Neural crest cell (in vitro differentiated cells): ENCODE data around the gene CYP26C1. TPM values are rescaled to one million over a fixed set of nuclear protein-coding genes. Genes with fewer than 3 reads are reported as not detected.

ENCODE experiments used
- DNase-seq: peaks from one replicate; pipeline ENCODE4 v3.0.0; 2021; ENCODE audit warnings: low read depth, mixed read lengths, low spot score
- H3K27ac Mint-ChIP-seq: one replicate; pipeline ENCODE4 v1.8.0; 2021; ENCODE audit warnings: mild to moderate bottlenecking, mixed read lengths; ENCODE audit not compliant: unreplicated experiment
- H3K27me3 Mint-ChIP-seq: 2 replicates; pipeline ENCODE4 v1.8.0; 2021; ENCODE audit warnings: low read depth, mild to moderate bottlenecking, mixed read lengths
- H3K36me3 Mint-ChIP-seq: 2 replicates; pipeline ENCODE4 v1.8.0; 2021; ENCODE audit warnings: low read depth, mild to moderate bottlenecking, mixed read lengths
- H3K4me1 Mint-ChIP-seq: 2 replicates; pipeline ENCODE4 v1.8.0; 2021; ENCODE audit warnings: mixed read lengths
- H3K4me3 Mint-ChIP-seq: one replicate; pipeline ENCODE4 v1.8.0; 2021; ENCODE audit warnings: mild to moderate bottlenecking, mixed read lengths
- H3K9me3 Mint-ChIP-seq: 2 replicates; pipeline ENCODE4 v1.8.0; 2021; ENCODE audit warnings: mixed read lengths
- total RNA-seq: library from RNA; stranded (reverse); gene quantifications from 2 replicates; pipeline ENCODE4 v1.2.1, GENCODE V29; 2021
- TF ChIP-seq, protein P1 (sequence below): fragments of 200-600 bp; sonication (generic); conservative IDR thresholded peaks from 2 replicates; pipeline ENCODE4 v1.5.0; 2021; ENCODE audit warnings: antibody characterized with exemption, mild to moderate bottlenecking

The CYP26C1 gene
- total RNA-seq, 1 donor from 2014 or later, result 0.37 TPM

DNA sequence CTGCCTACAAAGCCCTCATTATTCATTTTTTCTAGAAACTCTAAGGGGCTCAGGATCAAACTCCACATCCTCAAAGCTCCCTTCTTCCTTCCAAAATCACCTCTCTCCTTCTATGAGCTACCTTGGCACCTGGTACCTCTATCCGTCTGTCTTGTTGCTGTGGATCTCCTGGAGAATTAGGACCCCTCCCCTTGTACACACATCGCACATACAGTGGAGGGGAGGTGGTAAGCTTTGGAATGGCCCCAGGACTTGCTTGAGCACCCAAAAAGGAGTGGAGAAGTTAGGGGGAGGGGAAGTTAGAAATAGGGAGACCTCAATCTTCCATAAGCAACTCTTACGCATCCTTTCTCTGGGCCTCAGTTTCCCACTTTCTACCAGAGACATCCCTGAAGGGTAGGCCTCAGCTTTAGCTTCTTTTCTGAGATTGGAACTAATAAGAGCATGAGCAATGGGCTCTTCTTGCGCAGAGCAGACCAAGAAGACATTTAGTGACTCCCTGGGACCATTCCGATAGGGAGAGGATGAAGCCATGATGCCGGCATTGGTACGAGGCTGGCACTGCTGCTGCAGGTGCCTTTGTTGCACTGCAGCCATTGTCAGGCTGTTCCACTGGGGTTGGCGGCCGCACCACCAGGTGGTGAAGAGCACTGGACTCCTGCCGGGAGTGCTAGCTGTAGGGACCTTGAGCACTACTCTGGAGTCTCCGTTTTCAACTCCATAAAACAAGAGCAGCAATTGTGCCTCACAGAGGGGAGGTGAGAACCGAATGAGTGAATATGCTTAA lies 4.5 kb downstream of the CYP26C1 start:
- Mint-ChIP-seq H3K4me3 (peak overlapping the region; percentile 57), H3K4me1 (peaks cover 17% of the 10 kb centered on the region), H3K36me3 (peaks cover 3% of the 10 kb centered on the region), H3K27ac (no peak overlapping the region), H3K27me3 (peaks cover 90% of the 10 kb centered on the region), H3K9me3 (no peaks in the 10 kb centered on the region)
- DNase-seq, result no peak
- TF ChIP-seq, protein P1, sequence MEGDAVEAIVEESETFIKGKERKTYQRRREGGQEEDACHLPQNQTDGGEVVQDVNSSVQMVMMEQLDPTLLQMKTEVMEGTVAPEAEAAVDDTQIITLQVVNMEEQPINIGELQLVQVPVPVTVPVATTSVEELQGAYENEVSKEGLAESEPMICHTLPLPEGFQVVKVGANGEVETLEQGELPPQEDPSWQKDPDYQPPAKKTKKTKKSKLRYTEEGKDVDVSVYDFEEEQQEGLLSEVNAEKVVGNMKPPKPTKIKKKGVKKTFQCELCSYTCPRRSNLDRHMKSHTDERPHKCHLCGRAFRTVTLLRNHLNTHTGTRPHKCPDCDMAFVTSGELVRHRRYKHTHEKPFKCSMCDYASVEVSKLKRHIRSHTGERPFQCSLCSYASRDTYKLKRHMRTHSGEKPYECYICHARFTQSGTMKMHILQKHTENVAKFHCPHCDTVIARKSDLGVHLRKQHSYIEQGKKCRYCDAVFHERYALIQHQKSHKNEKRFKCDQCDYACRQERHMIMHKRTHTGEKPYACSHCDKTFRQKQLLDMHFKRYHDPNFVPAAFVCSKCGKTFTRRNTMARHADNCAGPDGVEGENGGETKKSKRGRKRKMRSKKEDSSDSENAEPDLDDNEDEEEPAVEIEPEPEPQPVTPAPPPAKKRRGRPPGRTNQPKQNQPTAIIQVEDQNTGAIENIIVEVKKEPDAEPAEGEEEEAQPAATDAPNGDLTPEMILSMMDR, result no peak

DNA sequence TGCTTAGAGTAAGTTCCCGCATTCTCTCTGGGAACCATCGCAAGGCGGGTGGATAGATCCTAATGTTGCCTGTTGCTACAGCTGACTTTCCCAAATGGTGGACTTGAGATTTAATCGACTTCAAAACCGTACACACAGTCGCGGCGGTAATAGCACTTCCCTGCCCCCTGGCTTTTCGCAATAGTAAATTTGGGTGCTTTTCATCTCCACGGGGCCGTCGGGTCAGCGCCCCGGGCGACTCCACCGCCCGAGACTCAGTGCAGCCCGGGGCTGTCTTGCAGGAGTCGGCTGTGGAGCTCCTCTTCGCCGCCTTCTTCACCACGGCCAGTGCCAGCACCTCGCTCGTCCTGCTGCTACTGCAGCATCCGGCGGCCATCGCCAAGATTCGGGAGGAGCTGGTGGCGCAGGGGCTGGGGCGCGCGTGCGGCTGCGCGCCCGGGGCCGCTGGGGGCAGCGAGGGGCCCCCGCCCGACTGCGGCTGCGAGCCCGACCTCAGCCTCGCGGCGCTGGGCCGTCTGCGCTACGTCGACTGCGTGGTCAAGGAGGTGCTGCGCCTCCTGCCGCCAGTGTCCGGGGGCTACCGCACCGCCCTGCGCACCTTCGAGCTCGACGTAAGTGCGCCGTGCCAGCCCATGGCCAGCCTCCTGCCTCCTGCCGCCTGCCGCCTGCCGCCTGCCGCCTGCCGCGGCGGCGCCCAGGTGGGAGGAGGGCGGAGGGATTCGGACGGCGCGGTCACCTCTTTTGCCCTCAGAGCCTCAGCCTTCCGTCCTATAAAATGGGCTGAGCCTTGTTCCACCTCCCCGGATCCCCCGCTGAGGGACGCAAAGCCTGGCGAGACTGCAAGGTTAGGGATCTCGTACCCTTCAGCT lies 5.3 kb downstream of the CYP26C1 start:
- peaks cover 92% of the 10 kb centered on the region for H3K27me3 Mint-ChIP-seq
- H3K4me3 Mint-ChIP-seq, result peak overlapping the region; percentile 57
- no peak for DNase-seq
- peaks cover 20% of the 10 kb centered on the region for H3K4me1 Mint-ChIP-seq
- H3K9me3 Mint-ChIP-seq, result no peaks in the 10 kb centered on the region
- TF ChIP-seq, protein P1, result no peak
- H3K36me3 Mint-ChIP-seq, result peaks cover 3% of the 10 kb centered on the region
- no peak overlapping the region for H3K27ac Mint-ChIP-seq

DNA sequence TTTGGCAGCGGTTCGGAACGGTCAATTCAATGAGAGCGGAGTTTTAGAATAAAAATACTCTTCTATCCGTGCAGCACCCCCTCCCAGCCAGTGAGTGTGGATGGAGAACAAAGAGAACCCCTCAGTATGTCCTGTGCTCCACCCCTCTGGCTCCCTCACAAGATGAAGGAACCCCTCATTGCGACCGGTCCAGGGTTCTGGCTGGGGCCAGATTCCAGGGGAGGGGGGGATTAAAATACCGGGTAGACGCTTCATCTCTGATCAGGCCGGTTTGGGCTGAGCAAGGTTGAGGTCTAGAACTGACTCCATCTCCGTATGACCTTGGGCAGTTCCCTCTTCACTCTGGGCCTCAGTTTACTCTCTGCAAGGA lies 5.9 kb downstream of the CYP26C1 start:
- peaks cover 96% of the 10 kb centered on the region for H3K27me3 Mint-ChIP-seq
- TF ChIP-seq, protein P1, result no peak
- no peak overlapping the region for H3K27ac Mint-ChIP-seq
- no peaks in the 10 kb centered on the region for H3K9me3 Mint-ChIP-seq
- no peak overlapping the region for H3K4me3 Mint-ChIP-seq
- DNase-seq, result no peak
- H3K4me1 Mint-ChIP-seq, result peaks cover 24% of the 10 kb centered on the region
- peaks cover 2% of the 10 kb centered on the region for H3K36me3 Mint-ChIP-seq

DNA sequence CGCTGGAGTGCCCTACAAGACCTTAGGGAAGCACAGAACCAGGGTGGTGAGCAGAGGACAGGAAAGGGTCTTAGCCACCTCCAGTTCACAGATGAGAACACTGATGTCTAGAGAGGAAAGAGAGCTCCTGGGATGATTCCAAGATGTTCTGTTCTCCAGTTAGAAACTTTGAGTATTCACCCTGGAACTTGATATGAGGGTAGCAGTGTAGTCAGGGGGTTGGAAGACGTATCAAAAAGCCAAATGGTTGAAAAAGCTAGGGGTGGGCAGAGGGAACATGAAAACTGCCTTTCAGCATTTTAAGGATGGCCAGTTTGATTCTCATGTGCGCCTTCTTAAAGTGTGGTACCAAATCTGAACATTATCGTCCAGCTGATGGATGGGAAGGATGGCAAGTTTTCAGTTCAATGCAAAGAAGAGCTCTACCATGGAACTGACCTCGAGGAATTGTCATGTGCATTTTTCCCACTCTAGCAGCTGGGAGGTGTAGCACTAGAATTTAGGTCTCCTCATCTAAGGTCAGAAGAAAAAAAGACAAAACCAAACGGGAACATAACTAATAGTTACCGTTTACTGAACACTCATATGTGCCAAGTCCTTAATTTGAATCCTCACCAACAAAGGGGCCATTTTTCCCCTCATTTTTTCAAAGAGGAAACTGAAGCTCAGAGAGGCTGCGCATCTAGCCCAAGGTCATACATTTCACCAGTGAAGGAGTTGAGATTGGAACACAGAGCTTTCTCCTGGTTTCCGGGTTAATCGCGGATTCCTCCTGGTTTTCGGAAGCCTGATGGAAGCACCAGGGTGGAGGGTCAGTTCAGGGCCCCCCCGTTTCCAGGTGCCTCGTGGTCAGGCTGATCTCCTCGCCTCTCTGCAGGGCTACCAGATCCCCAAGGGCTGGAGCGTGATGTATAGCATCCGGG lies 7.1 kb downstream of the CYP26C1 start:
- no peaks in the 10 kb centered on the region for H3K36me3 Mint-ChIP-seq
- H3K4me1 Mint-ChIP-seq, result peaks cover 28% of the 10 kb centered on the region
- peaks cover 96% of the 10 kb centered on the region for H3K27me3 Mint-ChIP-seq

More for the DNA sequence above, 7.1 kb downstream of the CYP26C1 start:
- TF ChIP-seq, protein P1, result no peak
- Mint-ChIP-seq H3K27ac (no peak overlapping the region), H3K4me3 (peak overlapping the region; percentile 0), H3K9me3 (no peaks in the 10 kb centered on the region)
- DNase-seq, result no peak
